ENCODE results near the gene OSBPL5.

The OSBPL5 gene

DNA sequence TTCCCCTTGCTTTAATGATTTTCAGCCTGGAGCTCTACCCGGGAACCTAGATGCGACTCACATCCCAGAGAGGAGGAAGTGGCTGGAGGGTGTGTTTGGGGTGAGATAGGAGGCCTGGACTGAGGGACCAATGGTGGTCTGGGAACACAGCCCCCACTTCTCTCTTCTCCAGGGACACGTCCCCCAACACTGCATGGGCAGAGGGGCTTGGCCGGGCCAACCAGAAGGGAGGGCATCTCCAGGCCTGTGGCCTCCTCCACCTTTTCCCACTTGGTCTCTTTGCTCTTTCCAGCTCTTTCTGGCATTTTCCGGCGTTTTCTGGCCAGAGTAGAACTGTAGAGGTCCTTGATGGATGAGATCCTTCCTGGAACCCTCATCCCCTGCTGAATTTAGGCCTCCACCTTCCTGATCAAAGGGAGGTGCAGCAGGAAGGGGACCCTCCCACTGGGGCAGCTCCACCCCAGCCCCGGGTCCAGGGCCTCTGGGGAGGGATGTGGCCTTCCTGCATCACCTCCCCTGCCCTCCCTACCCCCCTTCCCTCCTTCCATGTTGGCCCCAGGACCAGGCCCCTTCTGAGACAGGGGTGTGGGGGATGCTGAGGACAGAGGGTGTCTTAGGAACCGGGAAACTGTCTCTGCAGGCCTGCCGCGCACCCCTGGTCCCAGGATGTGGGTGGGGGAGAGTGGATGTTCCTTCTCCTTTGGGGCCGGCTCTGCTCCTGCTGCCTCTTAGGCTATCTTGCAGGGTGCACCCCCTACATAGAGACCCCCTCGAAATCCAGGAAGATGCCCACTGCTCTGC, 29.1 kb upstream of the OSBPL5 start:
- H2BK5ac ChIP-seq (ENCODE audit: low read depth, low read length, poor library complexity, severe bottlenecking) = no peak overlapping the region
- no peak overlapping the region for H3K18ac ChIP-seq (ENCODE audit: low read depth in 1 of 2, low read length in 2 of 2)
- H3K79me1 ChIP-seq (replicated peaks; ENCODE audit: low read length, poor library complexity, severe bottlenecking) = no peaks in the 10 kb centered on the region
- H4K8ac ChIP-seq (ENCODE audit: low read length) = no peak overlapping the region
- no peak overlapping the region for H3K4me3 ChIP-seq (ENCODE audit: insufficient read depth in 1 of 2, low read depth in 1 of 2, low read length in 2 of 2)
- no peak overlapping the region for H3K27ac ChIP-seq (ENCODE audit: low read length, poor library complexity, severe bottlenecking)
- no peak overlapping the region for H3K9ac ChIP-seq (ENCODE audit: low read length)
- no peak overlapping the region for H2BK15ac ChIP-seq (ENCODE audit: low read depth, poor library complexity, severe bottlenecking)
- H3K4me2 ChIP-seq (ENCODE audit: low read length, poor library complexity, severe bottlenecking) = no peak overlapping the region
- no peak overlapping the region for H3K23ac ChIP-seq (ENCODE audit: low read length in 2 of 2)
- no peaks in the 10 kb centered on the region for H3K36me3 ChIP-seq (ENCODE audit: control insufficient read depth in 1 of 2, insufficient read depth in 2 of 2, low read depth in 1 of 2, low read length in 2 of 2)
- H4K91ac ChIP-seq (ENCODE audit: low read length) = no peak overlapping the region
- H2BK12ac ChIP-seq (ENCODE audit: low read length in 2 of 2) = no peak overlapping the region
- no peak for DNase-seq
- 81% methylated on average over 8 of the region's 12 CpGs for WGBS
- no peak overlapping the region for H2BK120ac ChIP-seq (ENCODE audit: low read depth, low read length)
- H3K9me3 ChIP-seq (ENCODE audit: control insufficient read depth, low read length) = peaks cover 4% of the 10 kb centered on the region
- H3K27me3 ChIP-seq (ENCODE audit: control insufficient read depth in 1 of 2, insufficient read depth in 1 of 2, low read length in 2 of 2) = peaks cover 43 to 75% of the 10 kb centered on the region in 2 experiments
- H3K4ac ChIP-seq (ENCODE audit: low read depth in 1 of 2, low read length in 2 of 2) = no peak overlapping the region
- H3K14ac ChIP-seq (ENCODE audit: low read length in 2 of 2) = no peak overlapping the region
- H2AFZ ChIP-seq (ENCODE audit: low read depth, low read length) = no peak overlapping the region
- peaks cover 2% of the 10 kb centered on the region for H3K4me1 ChIP-seq (ENCODE audit: control insufficient read depth, insufficient read depth, low read depth, low read length)
- H2AK5ac ChIP-seq (ENCODE audit: low read length, severe bottlenecking) = no peak overlapping the region

GRCh38 chr11:3193373-3194015, 28.4 kb upstream of the OSBPL5 start:
- H3K4ac ChIP-seq (ENCODE audit: low read depth in 1 of 2, low read length in 2 of 2) = no peak overlapping the region
- no peak for DNase-seq
- H3K4me2 ChIP-seq (ENCODE audit: low read length, poor library complexity, severe bottlenecking) = no peak overlapping the region
- no peak overlapping the region for H3K23ac ChIP-seq (ENCODE audit: low read length in 2 of 2)
- H3K9ac ChIP-seq (ENCODE audit: low read length) = no peak overlapping the region
- no peak overlapping the region for H2AFZ ChIP-seq (ENCODE audit: low read depth, low read length)
- no peak overlapping the region for H2BK5ac ChIP-seq (ENCODE audit: low read depth, low read length, poor library complexity, severe bottlenecking)
- no peak overlapping the region for H2BK12ac ChIP-seq (ENCODE audit: low read length in 2 of 2)
- H3K27ac ChIP-seq (ENCODE audit: low read length, poor library complexity, severe bottlenecking) = no peak overlapping the region
- H3K18ac ChIP-seq (ENCODE audit: low read depth in 1 of 2, low read length in 2 of 2) = no peak overlapping the region
- peaks cover 42 to 76% of the 10 kb centered on the region in 2 experiments for H3K27me3 ChIP-seq (ENCODE audit: control insufficient read depth in 1 of 2, insufficient read depth in 1 of 2, low read length in 2 of 2)
- peaks cover 4% of the 10 kb centered on the region for H3K9me3 ChIP-seq (ENCODE audit: control insufficient read depth, low read length)
- peaks cover 2% of the 10 kb centered on the region for H3K4me1 ChIP-seq (ENCODE audit: control insufficient read depth, insufficient read depth, low read depth, low read length)
- H4K8ac ChIP-seq (ENCODE audit: low read length) = no peak overlapping the region
- H3K14ac ChIP-seq (ENCODE audit: low read length in 2 of 2) = no peak overlapping the region
- no peaks in the 10 kb centered on the region for H3K36me3 ChIP-seq (ENCODE audit: control insufficient read depth in 1 of 2, insufficient read depth in 2 of 2, low read depth in 1 of 2, low read length in 2 of 2)
- no peak overlapping the region for H3K4me3 ChIP-seq (ENCODE audit: insufficient read depth in 1 of 2, low read depth in 1 of 2, low read length in 2 of 2)
- no peak overlapping the region for H2BK120ac ChIP-seq (ENCODE audit: low read depth, low read length)
- no peak overlapping the region for H2AK5ac ChIP-seq (ENCODE audit: low read length, severe bottlenecking)
- WGBS = 89% methylated on average over 19 of the region's 19 CpGs
- H3K79me1 ChIP-seq (replicated peaks; ENCODE audit: low read length, poor library complexity, severe bottlenecking) = no peaks in the 10 kb centered on the region
- H2BK15ac ChIP-seq (ENCODE audit: low read depth, poor library complexity, severe bottlenecking) = no peak overlapping the region
- H4K91ac ChIP-seq (ENCODE audit: low read length) = no peak overlapping the region

DNA sequence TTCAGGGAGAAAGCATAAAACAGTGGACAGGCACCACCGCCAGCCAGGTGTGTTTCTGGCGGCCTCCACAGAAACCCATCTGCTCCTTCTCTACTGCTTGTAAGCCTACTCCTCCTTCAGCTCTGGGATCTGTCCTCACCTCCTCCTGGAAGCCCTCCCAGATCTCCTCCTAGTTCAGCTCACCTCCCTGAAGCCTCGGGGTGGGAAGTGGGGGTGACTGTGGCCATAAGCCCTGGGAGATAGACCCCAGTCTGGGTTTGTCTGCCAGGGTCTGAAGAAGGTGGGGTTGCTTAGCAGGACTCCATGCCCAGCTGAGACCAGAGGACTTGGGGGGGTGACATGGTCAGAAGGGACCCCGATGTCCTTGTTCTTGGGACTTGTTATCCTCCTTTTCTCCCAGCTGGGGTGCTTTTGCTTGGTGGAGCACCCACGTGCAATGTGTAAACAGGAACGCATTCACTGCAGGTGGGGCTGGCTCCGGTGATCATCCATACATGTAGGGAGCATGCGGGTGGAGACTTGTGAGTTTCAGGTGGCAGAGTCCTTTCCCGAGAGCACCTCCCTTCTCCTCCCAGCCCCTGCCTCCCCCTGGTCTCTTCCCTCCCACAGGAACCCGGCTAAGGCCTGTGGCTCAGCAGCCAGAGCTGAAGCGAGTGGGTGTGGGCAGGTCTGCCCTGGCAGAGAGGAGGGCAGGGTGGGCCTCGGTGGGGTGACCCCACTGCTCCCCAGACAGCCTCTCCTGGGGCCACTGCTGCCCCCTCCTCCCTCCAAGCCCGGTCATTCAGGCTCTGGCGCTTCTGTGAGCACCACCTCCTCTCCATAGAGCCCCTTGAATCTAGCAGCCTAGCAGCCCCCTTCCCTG, 27.6 kb upstream of the OSBPL5 start:
- Histone ChIP-seq H3K9me3 (ENCODE audit: control insufficient read depth, low read length) (peaks cover 4% of the 10 kb centered on the region), H3K9ac (ENCODE audit: low read length) (no peak overlapping the region), H3K4me1 (ENCODE audit: control insufficient read depth, insufficient read depth, low read depth, low read length) (peaks cover 2% of the 10 kb centered on the region), H3K27ac (ENCODE audit: low read length, poor library complexity, severe bottlenecking) (no peak overlapping the region), H4K8ac (ENCODE audit: low read length) (no peak overlapping the region), H3K18ac (ENCODE audit: low read depth in 1 of 2, low read length in 2 of 2) (no peak overlapping the region), H2BK120ac (ENCODE audit: low read depth, low read length) (no peak overlapping the region), H3K23ac (ENCODE audit: low read length in 2 of 2) (no peak overlapping the region), H2BK12ac (ENCODE audit: low read length in 2 of 2) (no peak overlapping the region), H2BK15ac (ENCODE audit: low read depth, poor library complexity, severe bottlenecking) (no peak overlapping the region), H3K36me3 (ENCODE audit: control insufficient read depth in 1 of 2, insufficient read depth in 2 of 2, low read depth in 1 of 2, low read length in 2 of 2) (no peaks in the 10 kb centered on the region), H3K27me3 (ENCODE audit: control insufficient read depth in 1 of 2, insufficient read depth in 1 of 2, low read length in 2 of 2) (peaks cover 49 to 74% of the 10 kb centered on the region in 2 experiments), H2AFZ (ENCODE audit: low read depth, low read length) (no peak overlapping the region), H2AK5ac (ENCODE audit: low read length, severe bottlenecking) (no peak overlapping the region), H3K4me3 (ENCODE audit: insufficient read depth in 1 of 2, low read depth in 1 of 2, low read length in 2 of 2) (no peak overlapping the region), H3K14ac (ENCODE audit: low read length in 2 of 2) (no peak overlapping the region), H3K4me2 (ENCODE audit: low read length, poor library complexity, severe bottlenecking) (no peak overlapping the region), H4K91ac (ENCODE audit: low read length) (no peak overlapping the region), H2BK5ac (ENCODE audit: low read depth, low read length, poor library complexity, severe bottlenecking) (no peak overlapping the region), H3K4ac (ENCODE audit: low read depth in 1 of 2, low read length in 2 of 2) (no peak overlapping the region), H3K79me1 (replicated peaks; ENCODE audit: low read length, poor library complexity, severe bottlenecking) (no peaks in the 10 kb centered on the region)
- no peak for DNase-seq
- WGBS = 93% methylated on average over 11 of the region's 14 CpGs

All from mesenchymal stem cell (in vitro differentiated cells and primary cell).